IPS DF 19.7 (cell line): Measurements from ENCODE around the gene GNAQ.
A peak's percentile ranks its signal among the peaks of the same experiment; 100 is the strongest.

ENCODE experiments used
- DNase-seq: peaks from one replicate; pipeline ENCODE4 v3.0.0-alpha.2; 2013; ENCODE audit warnings: low read depth, low spot score

GNAQ gene

GRCh38 chr9:78003730-78004129 lies 27.9 kb downstream of the GNAQ start:
- no peak for DNase-seq

- DNase-seq: no peak
Measured at GRCh38 chr9:78001946-78002731, 29.5 kb downstream of the GNAQ start.

- DNase-seq: no peak
Measured at GRCh38 chr9:78000221-78000620, 31.4 kb downstream of the GNAQ start.

GRCh38 chr9:77999231-77999631 lies 32.4 kb downstream of the GNAQ start:
- no peak for DNase-seq

- no peak for DNase-seq
Measured at GRCh38 chr9:77997611-77998284, 33.9 kb downstream of the GNAQ start.

GRCh38 chr9:77996696-77997095 lies 34.9 kb downstream of the GNAQ start:
- DNase-seq: no peak

- DNase-seq: no peak
Measured at GRCh38 chr9:77991191-77991590, 40.4 kb downstream of the GNAQ start.

GRCh38 chr9:77989909-77990308 lies 41.7 kb downstream of the GNAQ start:
- no peak for DNase-seq

GRCh38 chr9:77989458-77989857 lies 42.2 kb downstream of the GNAQ start:
- DNase-seq: no peak

GRCh38 chr9:77988630-77989029 lies 43.0 kb downstream of the GNAQ start:
- DNase-seq: no peak

- DNase-seq: no peak
Measured at GRCh38 chr9:77987880-77988525, 43.6 kb downstream of the GNAQ start.

GRCh38 chr9:77987081-77987656 lies 44.4 kb downstream of the GNAQ start:
- no peak for DNase-seq

- no peak for DNase-seq
Measured at GRCh38 chr9:77985996-77986395, 45.6 kb downstream of the GNAQ start.

GRCh38 chr9:77983320-77983662 lies 48.3 kb downstream of the GNAQ start:
- DNase-seq: no peak

GRCh38 chr9:77982581-77983319 lies 48.9 kb downstream of the GNAQ start:
- no peak for DNase-seq

GRCh38 chr9:77981907-77982306 lies 49.7 kb downstream of the GNAQ start:
- no peak for DNase-seq

GRCh38 chr9:77981332-77981731 lies 50.3 kb downstream of the GNAQ start:
- DNase-seq: no peak

GRCh38 chr9:77980622-77981021 lies 51.0 kb downstream of the GNAQ start:
- DNase-seq: no peak

GRCh38 chr9:77978086-77978781 lies 53.4 kb downstream of the GNAQ start:
- no peak for DNase-seq

- peak; percentile 56 for DNase-seq
Measured at GRCh38 chr9:77977210-77977611, 54.4 kb downstream of the GNAQ start.

- DNase-seq: no peak
Measured at GRCh38 chr9:77975806-77976205, 55.8 kb downstream of the GNAQ start.
